HG02884 (cell line): ENCODE data around the gene MDM4.
"Not testable (repeated sequence)": the region's sequence is repeated elsewhere in the genome, so short reads cannot be mapped to it uniquely, and the experiment has no call there.

Experiments
- ATAC-seq: cut with Tn5 transposase; IDR thresholded peaks from one replicate; pipeline ENCODE4 v1.9.1; 2021; ENCODE audit warnings: mild to moderate bottlenecking, moderate library complexity; ENCODE audit not compliant: unreplicated experiment

Gene MDM4

GRCh38 chr1:204513117-204513716, 3.0 kb upstream of the MDM4 start:
- no peak for ATAC-seq

GRCh38 chr1:204514828-204515227, 1.4 kb upstream of the MDM4 start:
- ATAC-seq = no peak

- not testable (repeated sequence) for ATAC-seq
These were observed 1.2 kb downstream of the MDM4 start for GRCh38 chr1:204517382-204517781.

GRCh38 chr1:204520834-204521709, 4.9 kb downstream of the MDM4 start:
- peak; percentile 52 for ATAC-seq

GRCh38 chr1:204521941-204522521, 5.8 kb downstream of the MDM4 start:
- ATAC-seq = not testable (repeated sequence)

- no peak for ATAC-seq
These were observed 7.5 kb downstream of the MDM4 start for GRCh38 chr1:204523605-204524215.

GRCh38 chr1:204524986-204525385, 8.8 kb downstream of the MDM4 start:
- ATAC-seq = no peak

GRCh38 chr1:204528241-204528640, 12.0 kb downstream of the MDM4 start:
- ATAC-seq = no peak

GRCh38 chr1:204528677-204529076, 12.5 kb downstream of the MDM4 start:
- ATAC-seq = no peak

- ATAC-seq = no peak
These were observed 13.2 kb downstream of the MDM4 start for GRCh38 chr1:204529371-204529895.

- peak; percentile 92 for ATAC-seq
These were observed 14.7 kb downstream of the MDM4 start for GRCh38 chr1:204530932-204531331.

GRCh38 chr1:204532832-204533231, 16.6 kb downstream of the MDM4 start:
- no peak for ATAC-seq

GRCh38 chr1:204541626-204542025, 25.4 kb downstream of the MDM4 start:
- ATAC-seq = no peak

- ATAC-seq = no peak
These were observed 28.1 kb downstream of the MDM4 start for GRCh38 chr1:204544321-204544720.

- no peak for ATAC-seq
These were observed 29.0 kb downstream of the MDM4 start for GRCh38 chr1:204545202-204545601.

- ATAC-seq = no peak
These were observed 29.7 kb downstream of the MDM4 start for GRCh38 chr1:204545881-204546280.

GRCh38 chr1:204548265-204548664, 32.1 kb downstream of the MDM4 start:
- ATAC-seq = no peak

- no peak for ATAC-seq
These were observed 33.1 kb downstream of the MDM4 start for GRCh38 chr1:204549313-204549712.

- ATAC-seq = no peak
These were observed 34.7 kb downstream of the MDM4 start for GRCh38 chr1:204550926-204551325.

GRCh38 chr1:204556458-204557052, 40.3 kb downstream of the MDM4 start:
- ATAC-seq = no peak

GRCh38 chr1:204558467-204558866, 42.3 kb downstream of the MDM4 start:
- ATAC-seq = no peak
